Uterus (tissue), 2 donors: ENCODE data around the gene MFRP.

Experiments used
- POLR2A ChIP-seq, 2 donors: fragments of 450-650 bp; IDR thresholded peaks; one replicate each; pipeline ENCODE4 v1.6.1; 2016; ENCODE audit warnings: antibody characterized with exemption in 2 of 2, mild to moderate bottlenecking in 1 of 2, moderate library complexity in 1 of 2
- TF ChIP-seq, protein P1 (sequence below), 4 experiments: fragments of 200-600 bp in 2 of 4; fragments of 450-650 bp in 2 of 4; sonication (generic) in 2 of 4; IDR thresholded peaks; one replicate each; pipeline ENCODE4 v1.5.1; 2016 to 2019; ENCODE audit warnings: antibody characterized with exemption in 4 of 4, mild to moderate bottlenecking in 2 of 4, moderate library complexity in 1 of 4

- TF ChIP-seq POLR2A (IDR thresholded peaks at IDR 0.05), result no peak
- TF ChIP-seq, protein P1, sequence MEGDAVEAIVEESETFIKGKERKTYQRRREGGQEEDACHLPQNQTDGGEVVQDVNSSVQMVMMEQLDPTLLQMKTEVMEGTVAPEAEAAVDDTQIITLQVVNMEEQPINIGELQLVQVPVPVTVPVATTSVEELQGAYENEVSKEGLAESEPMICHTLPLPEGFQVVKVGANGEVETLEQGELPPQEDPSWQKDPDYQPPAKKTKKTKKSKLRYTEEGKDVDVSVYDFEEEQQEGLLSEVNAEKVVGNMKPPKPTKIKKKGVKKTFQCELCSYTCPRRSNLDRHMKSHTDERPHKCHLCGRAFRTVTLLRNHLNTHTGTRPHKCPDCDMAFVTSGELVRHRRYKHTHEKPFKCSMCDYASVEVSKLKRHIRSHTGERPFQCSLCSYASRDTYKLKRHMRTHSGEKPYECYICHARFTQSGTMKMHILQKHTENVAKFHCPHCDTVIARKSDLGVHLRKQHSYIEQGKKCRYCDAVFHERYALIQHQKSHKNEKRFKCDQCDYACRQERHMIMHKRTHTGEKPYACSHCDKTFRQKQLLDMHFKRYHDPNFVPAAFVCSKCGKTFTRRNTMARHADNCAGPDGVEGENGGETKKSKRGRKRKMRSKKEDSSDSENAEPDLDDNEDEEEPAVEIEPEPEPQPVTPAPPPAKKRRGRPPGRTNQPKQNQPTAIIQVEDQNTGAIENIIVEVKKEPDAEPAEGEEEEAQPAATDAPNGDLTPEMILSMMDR (IDR thresholded peaks at IDR 0.05), result no peak
Observed at GRCh38 chr11:119373059-119373920, 26.8 kb upstream of the MFRP start.
